Caco-2 (cell line): ENCODE measurements around the gene NEU1. TPM values are rescaled to one million over a fixed set of nuclear protein-coding genes. Genes with fewer than 3 reads are reported as not detected.

Experiments
- BruUV-seq: library from RNA; stranded (reverse); fragments of 400-500 nt; replicated peaks from 2 replicates; lab custom pipeline; 2021; lab: Mats Ljungman, UMichigan
- CTCF ChIA-PET: fragments of 300-600 bp; sonication (Branson Sonifier 250); formaldehyde crosslinking; loops from one replicate; lab custom pipeline; 2022; ENCODE audit warnings: antibody characterized with exemption; lab: Charles Lee
- POLR2A ChIA-PET: fragments of 300-600 bp; sonication (Branson Sonifier 250); formaldehyde crosslinking; loops from one replicate; lab custom pipeline; 2022; ENCODE audit warnings: antibody characterized with exemption; lab: Charles Lee
- DNase-seq, 2 experiments: peaks; one replicate each; pipeline versions ENCODE4 v3.0.0 to v3.0.0-alpha.2; 2020 to 2022
- H3K27me3 ChIP-seq: replicated peaks from 2 replicates; pipeline ENCODE4 v1.6.0; 2011; ENCODE audit warnings: low read length; ENCODE audit not compliant: control insufficient read depth, insufficient read depth
- H3K36me3 ChIP-seq: 2 replicates; pipeline ENCODE4 v1.5.1; 2011; ENCODE audit warnings: low read length; ENCODE audit not compliant: control insufficient read depth, insufficient read depth
- H3K4me1 ChIP-seq: fragments of 250-450 bp; sonication (Bioruptor Pico); 2 replicates; pipeline ENCODE4 v1.5.1; 2020; ENCODE audit warnings: mild to moderate bottlenecking
- H3K4me3 ChIP-seq: 2 replicates; pipeline ENCODE4 v1.5.1; 2011; ENCODE audit warnings: low read depth, mild to moderate bottlenecking, control low read depth, low read length
- H3K9me3 ChIP-seq: fragments of 250-450 bp; sonication (Bioruptor Pico); 2 replicates; pipeline ENCODE4 v1.5.1; 2020; ENCODE audit warnings: mild to moderate bottlenecking, moderate library complexity
- H3K27ac Mint-ChIP-seq: one replicate; pipeline ENCODE4 v1.8.0; 2022; ENCODE audit warnings: mixed read lengths; ENCODE audit not compliant: unreplicated experiment
- H3K27me3 Mint-ChIP-seq: one replicate; pipeline ENCODE4 v1.8.0; 2022; ENCODE audit warnings: mixed read lengths; ENCODE audit not compliant: insufficient read depth, unreplicated experiment
- H3K36me3 Mint-ChIP-seq: one replicate; pipeline ENCODE4 v1.8.0; 2022; ENCODE audit warnings: mild to moderate bottlenecking, mixed read lengths; ENCODE audit not compliant: insufficient read depth, unreplicated experiment
- H3K4me1 Mint-ChIP-seq: one replicate; pipeline ENCODE4 v1.8.0; 2022; ENCODE audit warnings: low read depth, mixed read lengths; ENCODE audit not compliant: unreplicated experiment
- H3K4me3 Mint-ChIP-seq: one replicate; pipeline ENCODE4 v1.8.0; 2022; ENCODE audit warnings: mild to moderate bottlenecking, moderate library complexity, mixed read lengths; ENCODE audit not compliant: unreplicated experiment
- H3K9me3 Mint-ChIP-seq: one replicate; pipeline ENCODE4 v1.8.0; 2022; ENCODE audit warnings: mixed read lengths; ENCODE audit not compliant: unreplicated experiment
- CTCF ChIP-seq, 2 experiments: fragments of 200-600 bp in 1 of 2; IDR thresholded peaks; 1 replicate in 1 of 2; 2 replicates in 1 of 2; pipeline versions ENCODE4 v1.5.1 to v1.8.0; 2011 to 2022; ENCODE audit warnings: antibody characterized with exemption in 1 of 2, control low read depth in 1 of 2, inconsistent platforms in 1 of 2, low read depth in 1 of 2, low read length in 1 of 2, mild to moderate bottlenecking in 1 of 2, moderate library complexity in 1 of 2; ENCODE audit not compliant: insufficient read depth in 1 of 2, severe bottlenecking in 1 of 2, unreplicated experiment in 1 of 2
- intact Hi-C: fragments of 100-400 bp; cut with micrococcal nuclease; formaldehyde crosslinking; loops from one replicate; pipeline ENCODE4 v1.10.0; 2022; ENCODE audit not compliant: unreplicated experiment
- total RNA-seq: library from RNA; stranded (reverse); gene quantifications from 2 replicates; pipeline ENCODE4 v1.2.3, GENCODE V29; 2022

Gene NEU1
- total RNA-seq, 1 experiment from 2014 or later = 176 TPM

GRCh38 chr6:31874836-31875572 lies 12.4 kb upstream of the NEU1 start:
- CTCF ChIA-PET = interaction anchor here (0.6 to 1.5 kb wide), 3 partner anchors 12 to 328 kb away, joined by 3 to 4 read pairs (median 4); partner anchors contain the start of genes ATP6V1G2 and NEU1
- POLR2A ChIA-PET = interaction anchor here (0.6 to 0.8 kb wide), 2 partner anchors 60 to 134 kb away, joined by 3 read pairs; partner anchors contain the start of genes HSPA1A and HSPA1L
- intact Hi-C loops = no loop called here

GRCh38 chr6:31874084-31874670 lies 11.6 kb upstream of the NEU1 start:
- no peaks in the 10 kb centered on the region for H3K9me3 ChIP-seq
- H3K4me3 ChIP-seq = no peak overlapping the region
- POLR2A ChIA-PET = no interaction called here
- peaks cover 6% of the 10 kb centered on the region for H3K36me3 Mint-ChIP-seq
- no peaks in the 10 kb centered on the region for H3K9me3 Mint-ChIP-seq
- no peak overlapping the region for H3K4me3 Mint-ChIP-seq
- TF ChIP-seq CTCF (IDR thresholded peaks at IDR 0.05; ENCODE audit: insufficient read depth in 1 of 2, low read depth in 1 of 2, low read length in 1 of 2, severe bottlenecking in 1 of 2, unreplicated experiment in 1 of 2) = no peak
- CTCF ChIA-PET = interaction anchor here (0.6 to 1.5 kb wide), 2 partner anchors 11 to 16 kb away, joined by 3 to 4 read pairs; partner anchors contain the start of gene NEU1
- no peaks in the 10 kb centered on the region for H3K36me3 ChIP-seq
- BruUV-seq = no TSS peak
- H3K4me1 ChIP-seq = peaks cover 15% of the 10 kb centered on the region; the same call in 1 of the 2 replicates
- no peaks in the 10 kb centered on the region for H3K27me3 ChIP-seq
- intact Hi-C loops = no loop called here
- H3K4me1 Mint-ChIP-seq = peaks cover 8% of the 10 kb centered on the region
- H3K27ac Mint-ChIP-seq = no peak overlapping the region
- H3K27me3 Mint-ChIP-seq = no peaks in the 10 kb centered on the region
- DNase-seq = no peak

More at GRCh38 chr6:31874836-31875572, 12.4 kb upstream of the NEU1 start:
- no TSS peak for BruUV-seq
- DNase-seq = no peak
- Histone ChIP-seq H3K4me1 (peaks cover 15% of the 10 kb centered on the region; the same call in 1 of the 2 replicates), H3K9me3 (no peaks in the 10 kb centered on the region), H3K36me3 (no peaks in the 10 kb centered on the region; the same call in 1 of the 2 replicates), H3K4me3 (no peak overlapping the region), H3K27me3 (no peaks in the 10 kb centered on the region)
- Mint-ChIP-seq H3K4me3 (no peak overlapping the region), H3K9me3 (no peaks in the 10 kb centered on the region), H3K27ac (no peak overlapping the region), H3K4me1 (peaks cover 8% of the 10 kb centered on the region), H3K36me3 (peaks cover 6% of the 10 kb centered on the region), H3K27me3 (no peaks in the 10 kb centered on the region)
- TF ChIP-seq CTCF (IDR thresholded peaks at IDR 0.05; ENCODE audit: insufficient read depth in 1 of 2, low read depth in 1 of 2, low read length in 1 of 2, severe bottlenecking in 1 of 2, unreplicated experiment in 1 of 2) = no peak

GRCh38 chr6:31871046-31871659 lies 8.5 kb upstream of the NEU1 start:
- no peak overlapping the region for H3K4me3 ChIP-seq
- CTCF ChIA-PET = no interaction called here
- POLR2A ChIA-PET = no interaction called here

More at GRCh38 chr6:31871046-31871659, 8.5 kb upstream of the NEU1 start:
- Histone ChIP-seq H3K36me3 (no peaks in the 10 kb centered on the region), H3K27me3 (no peaks in the 10 kb centered on the region), H3K9me3 (no peaks in the 10 kb centered on the region), H3K4me1 (no peaks in the 10 kb centered on the region)
- no peak for TF ChIP-seq CTCF (IDR thresholded peaks at IDR 0.05; ENCODE audit: insufficient read depth in 1 of 2, low read depth in 1 of 2, low read length in 1 of 2, severe bottlenecking in 1 of 2, unreplicated experiment in 1 of 2)
- H3K27me3 Mint-ChIP-seq = no peaks in the 10 kb centered on the region
- intact Hi-C loops = no loop called here
- no peak for DNase-seq
- H3K9me3 Mint-ChIP-seq = no peaks in the 10 kb centered on the region
- BruUV-seq = no TSS peak
- peaks cover 6% of the 10 kb centered on the region for H3K36me3 Mint-ChIP-seq
- no peak overlapping the region for H3K27ac Mint-ChIP-seq
- H3K4me1 Mint-ChIP-seq = no peaks in the 10 kb centered on the region
- H3K4me3 Mint-ChIP-seq = no peak overlapping the region
